Breast epithelium (tissue), 4 donors: ENCODE data around the gene GPR183. TPM values are rescaled to one million over a fixed set of nuclear protein-coding genes. Genes with fewer than 3 reads are reported as not detected.

Source experiments
- DNase-seq, 2 donors: peaks; one replicate each; pipeline ENCODE4 v3.0.0-alpha.2; 2019; ENCODE audit warnings: low spot score in 2 of 2
- H3K27ac ChIP-seq, 2 donors: fragments of 200-600 bp; sonication (generic) in 1 of 2; one replicate each; pipeline ENCODE4 v1.5.1; 2016 to 2019; ENCODE audit warnings: mild to moderate bottlenecking in 1 of 2
- H3K27me3 ChIP-seq, 2 donors: fragments of 200-600 bp; sonication (generic) in 1 of 2; one replicate each; pipeline versions ENCODE4 v1.5.1 to v1.6.0; 2017 to 2019; ENCODE audit warnings: control low read depth in 1 of 2, mild to moderate bottlenecking in 1 of 2
- H3K36me3 ChIP-seq: fragments of 200-600 bp; one replicate; pipeline ENCODE4 v1.5.1; 2019
- H3K4me1 ChIP-seq, 2 donors: fragments of 200-600 bp; sonication (generic); one replicate each; pipeline ENCODE4 v1.5.1; 2016 to 2019; ENCODE audit warnings: control low read depth in 1 of 2
- H3K4me3 ChIP-seq, 3 donors: fragments of 200-600 bp; sonication (generic); 1 replicate in 2 of 3; 2 replicates in 1 of 3; pipeline ENCODE4 v1.5.1; 2016 to 2019; ENCODE audit warnings: mild to moderate bottlenecking in 3 of 3, moderate library complexity in 2 of 3
- H3K9me3 ChIP-seq, 2 donors: fragments of 200-600 bp; sonication (generic) in 1 of 2; one replicate each; pipeline ENCODE4 v1.5.1; 2016 to 2019; ENCODE audit warnings: control low read depth in 1 of 2
- CTCF ChIP-seq, 3 donors: fragments of 450-650 bp; IDR thresholded peaks; one replicate each; pipeline ENCODE4 v1.5.1; 2016 to 2017; ENCODE audit warnings: antibody characterized with exemption in 3 of 3, mild to moderate bottlenecking in 3 of 3, moderate library complexity in 3 of 3
- POLR2A ChIP-seq: fragments of 450-650 bp; IDR thresholded peaks from one replicate; pipeline ENCODE4 v1.6.1; 2016; ENCODE audit warnings: antibody characterized with exemption, mild to moderate bottlenecking, moderate library complexity
- POLR2AphosphoS5 ChIP-seq, 3 donors: sonication (generic); formaldehyde crosslinking; IDR thresholded peaks; one replicate each; pipeline ENCODE4 v1.6.1; 2017; ENCODE audit warnings: antibody characterized with exemption in 3 of 3
- intact Hi-C: fragments of 100-400 bp; cut with DNase I; formaldehyde crosslinking; loops from one replicate; pipeline ENCODE4 v1.15.1; 2023; ENCODE audit warnings: low total_unique reads
- total RNA-seq, 3 donors: library from RNA; depleted of rRNA; stranded (reverse); fragments of >200 nt; gene quantifications; one replicate each; pipeline ENCODE4 v1.1.0, GENCODE V29; 2016

GPR183 gene
- total RNA-seq, 3 donors from 2014 or later, result 10.2 to 30.1 (median 21.4) TPM

- Histone ChIP-seq H3K4me3 (no peak overlapping the region), H3K9me3 (no peaks in the 10 kb centered on the region), H3K27me3 (no peaks in the 10 kb centered on the region), H3K4me1 (no peaks in the 10 kb centered on the region), H3K36me3 (no peaks in the 10 kb centered on the region), H3K27ac (no peak overlapping the region)
- intact Hi-C loops, result no loop called here
- no peak for DNase-seq
- TF ChIP-seq POLR2AphosphoS5 (IDR thresholded peaks at IDR 0.05) (no peak), CTCF (IDR thresholded peaks at IDR 0.05) (no peak), POLR2A (no peak)
Measured at GRCh38 chr13:99296398-99296797, 10.8 kb downstream of the GPR183 start.

GRCh38 chr13:99295488-99296252, 11.5 kb downstream of the GPR183 start:
- TF ChIP-seq POLR2AphosphoS5 (IDR thresholded peaks at IDR 0.05) (no peak), CTCF (IDR thresholded peaks at IDR 0.05) (no peak), POLR2A (no peak)
- H3K27ac ChIP-seq, result no peak overlapping the region
- no peaks in the 10 kb centered on the region for H3K27me3 ChIP-seq
- intact Hi-C loops, result no loop called here
- H3K9me3 ChIP-seq, result no peaks in the 10 kb centered on the region
- H3K4me1 ChIP-seq, result no peaks in the 10 kb centered on the region
- DNase-seq, result no peak
- H3K36me3 ChIP-seq, result no peaks in the 10 kb centered on the region
- no peak overlapping the region for H3K4me3 ChIP-seq

- H3K36me3 ChIP-seq, result no peaks in the 10 kb centered on the region
- intact Hi-C loops, result no loop called here
- H3K4me1 ChIP-seq, result no peaks in the 10 kb centered on the region
- TF ChIP-seq CTCF (IDR thresholded peaks at IDR 0.05) (no peak), POLR2AphosphoS5 (IDR thresholded peaks at IDR 0.05) (no peak), POLR2A (no peak)
- H3K27me3 ChIP-seq, result no peaks in the 10 kb centered on the region
- no peak for DNase-seq
- no peak overlapping the region for H3K27ac ChIP-seq
- H3K4me3 ChIP-seq, result no peak overlapping the region
- H3K9me3 ChIP-seq, result no peaks in the 10 kb centered on the region
Measured at GRCh38 chr13:99294958-99295357, 12.2 kb downstream of the GPR183 start.

- no peaks in the 10 kb centered on the region for H3K9me3 ChIP-seq
- intact Hi-C loops, result no loop called here
Measured at GRCh38 chr13:99294198-99294597, 13.0 kb downstream of the GPR183 start.

More at GRCh38 chr13:99294198-99294597, 13.0 kb downstream of the GPR183 start:
- Histone ChIP-seq H3K27me3 (no peaks in the 10 kb centered on the region), H3K4me1 (no peaks in the 10 kb centered on the region), H3K4me3 (no peak overlapping the region), H3K27ac (no peak overlapping the region), H3K36me3 (no peaks in the 10 kb centered on the region)
- DNase-seq, result no peak
- TF ChIP-seq CTCF (IDR thresholded peaks at IDR 0.05) (no peak), POLR2A (no peak), POLR2AphosphoS5 (IDR thresholded peaks at IDR 0.05) (no peak)
